Left lobe of liver (tissue), 2 donors: ENCODE results near the gene GRIK2. TPM values are rescaled to one million over a fixed set of nuclear protein-coding genes. Genes with fewer than 3 reads are reported as not detected.

Source experiments
- ATAC-seq: fragments of 200-7000 bp; cut with Tn5 transposase; one replicate; pipeline ENCODE4 v1.9.1; 2020; ENCODE audit warnings: mild to moderate bottlenecking, moderate library complexity
- DNase-seq: peaks from one replicate; pipeline ENCODE4 v3.0.0-alpha.2; 2020; ENCODE audit warnings: low spot score
- total RNA-seq: library from RNA; stranded (reverse); gene quantifications from one replicate; pipeline ENCODE4 v1.2.1, GENCODE V29; 2021
- donor health status: DM: no; HTN: no; CAD: no; lungs with moderate emphysema.
- donor health status: DM: no; HTN: yes; CAD: no.

GRIK2 gene
- total RNA-seq, 1 donor from 2014 or later, result 0.10 TPM

DNA sequence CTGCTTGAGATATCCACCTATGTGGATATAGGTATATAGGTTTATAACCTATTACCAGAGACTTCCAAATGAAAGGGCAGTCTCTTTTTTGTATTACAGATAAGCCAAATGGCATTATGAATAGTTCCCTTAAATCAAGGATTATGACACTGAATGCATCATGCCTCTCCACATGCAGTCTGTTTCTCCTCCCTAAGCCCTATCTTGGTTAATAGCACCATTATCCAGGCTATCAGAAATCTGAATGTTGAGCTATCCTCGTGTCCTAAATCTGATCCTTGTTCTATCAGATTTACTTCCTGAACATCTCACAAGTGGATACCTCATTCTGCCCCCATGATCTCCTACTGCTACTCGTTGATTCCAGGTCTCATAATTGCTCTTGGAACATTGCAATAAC lies 138.0 kb downstream of the GRIK2 start:
- no peak for ATAC-seq
- DNase-seq, result no peak

DNA sequence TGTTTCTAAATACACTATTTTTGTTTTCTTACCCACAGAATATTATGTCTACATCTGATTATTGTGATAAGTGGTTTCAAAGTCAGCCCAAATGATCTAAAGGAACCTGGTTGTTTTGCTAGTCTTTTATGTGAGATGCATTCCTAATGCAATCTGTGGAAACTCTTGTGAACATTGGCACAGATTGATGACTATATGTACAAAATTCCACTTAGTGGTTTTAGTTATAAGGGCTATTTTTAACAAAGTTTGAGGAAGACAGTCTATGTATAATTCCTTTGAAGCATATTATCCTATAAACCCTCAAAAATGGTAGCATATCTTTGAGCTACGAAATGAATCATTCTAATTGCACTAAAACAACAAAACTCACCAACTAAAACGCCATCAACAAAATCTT lies 140.9 kb downstream of the GRIK2 start:
- no peak for ATAC-seq
- DNase-seq, result no peak

DNA sequence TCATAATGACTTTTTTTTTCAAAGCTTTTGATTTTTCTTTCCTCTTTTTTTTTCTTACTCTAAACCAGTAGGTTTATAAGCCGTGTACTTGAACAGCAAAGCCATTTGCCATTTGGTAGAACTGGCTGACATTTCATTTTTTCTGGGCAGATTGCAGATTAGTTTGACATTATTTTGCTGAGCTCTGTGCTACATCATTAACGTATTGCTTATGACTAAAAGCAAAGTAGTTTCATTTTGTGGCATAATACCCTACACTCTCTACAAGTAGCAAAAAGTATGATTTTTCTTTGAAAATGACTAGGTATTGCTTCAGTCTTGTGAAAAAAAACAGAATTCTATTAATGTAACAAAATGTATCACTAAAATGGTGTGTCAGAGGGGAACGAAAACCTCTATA lies 141.3 kb downstream of the GRIK2 start:
- DNase-seq (no peak), ATAC-seq (no peak)

DNA sequence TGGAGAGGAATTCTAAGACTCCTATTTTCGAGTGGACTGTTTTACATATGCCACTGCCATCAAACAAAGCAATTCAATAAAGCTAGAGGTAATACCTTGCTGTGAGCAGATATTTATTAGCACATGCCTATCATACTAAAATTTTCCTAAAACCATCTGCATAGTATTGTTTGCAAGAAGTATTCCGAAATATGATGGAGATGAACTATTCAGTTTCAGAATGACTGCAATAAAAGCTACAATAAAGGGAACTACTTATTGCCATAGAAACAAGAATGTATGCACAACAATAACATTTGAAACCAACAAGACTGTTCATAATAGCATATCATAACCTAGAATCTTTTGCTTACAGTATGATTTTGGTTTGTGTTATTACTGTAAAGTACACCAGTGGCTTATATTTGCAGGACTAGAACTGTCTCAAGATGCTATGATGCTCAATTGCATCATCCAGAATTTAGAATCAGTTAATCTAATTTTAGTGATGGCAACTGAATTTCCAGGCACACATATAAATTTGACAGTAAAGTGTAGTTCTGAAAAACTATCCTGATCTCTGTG lies 144.3 kb downstream of the GRIK2 start:
- DNase-seq (no peak), ATAC-seq (no peak)

DNA sequence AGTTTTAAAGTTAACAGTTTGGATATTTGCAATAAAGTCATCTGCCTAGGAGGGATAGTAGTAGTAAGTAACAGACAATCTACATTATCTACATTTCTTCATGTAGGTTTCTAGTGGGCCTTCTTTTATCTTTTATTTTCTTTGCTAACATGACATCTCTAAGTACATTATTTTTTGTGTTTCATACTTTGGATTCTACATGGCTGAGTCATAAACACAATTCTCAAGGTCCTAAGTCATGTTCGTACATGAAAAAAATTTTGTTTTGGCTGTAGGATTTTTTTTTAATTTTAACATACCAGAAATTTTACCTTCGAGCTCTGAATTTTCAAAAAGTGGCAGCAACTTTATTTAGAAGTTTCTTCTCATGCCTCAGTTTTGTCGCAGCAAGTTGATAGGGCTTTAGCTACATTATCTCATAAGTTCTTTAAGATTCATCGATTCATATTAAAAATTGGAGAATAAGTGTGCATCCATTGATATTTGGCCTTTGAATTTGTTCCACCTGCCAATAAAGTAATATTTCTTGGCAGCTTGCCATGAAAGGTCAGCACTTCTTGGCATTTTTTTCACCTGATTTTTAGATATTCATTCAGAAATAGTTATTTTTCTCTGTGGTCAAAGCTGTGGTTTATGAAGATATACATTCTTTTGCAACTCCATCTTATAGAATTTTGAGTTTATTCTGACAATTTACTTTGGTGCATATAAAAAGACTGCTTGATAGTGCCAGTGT lies 146.2 kb downstream of the GRIK2 start:
- no peak for ATAC-seq

DNA sequence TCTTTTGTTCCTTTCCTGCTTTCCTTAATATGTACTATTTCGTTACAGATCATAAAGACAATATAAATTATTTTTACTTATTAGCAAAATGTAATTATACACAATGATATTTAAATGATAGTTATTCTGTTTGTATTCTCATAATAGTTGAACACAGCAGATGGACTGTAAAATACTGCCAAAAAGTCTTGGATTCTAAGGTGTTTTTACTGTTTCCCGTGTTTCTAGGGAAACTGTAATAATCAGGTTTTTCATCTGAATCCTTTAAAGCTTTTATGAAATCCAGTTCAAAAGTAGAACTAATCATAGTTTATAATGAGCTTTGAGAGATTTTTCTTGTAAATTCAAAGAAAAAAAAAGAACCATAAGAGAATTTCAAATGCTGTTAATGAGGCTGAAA lies 148.4 kb downstream of the GRIK2 start:
- DNase-seq, result no peak
- ATAC-seq, result no peak

More for the DNA sequence above, 146.2 kb downstream of the GRIK2 start:
- no peak for DNase-seq

DNA sequence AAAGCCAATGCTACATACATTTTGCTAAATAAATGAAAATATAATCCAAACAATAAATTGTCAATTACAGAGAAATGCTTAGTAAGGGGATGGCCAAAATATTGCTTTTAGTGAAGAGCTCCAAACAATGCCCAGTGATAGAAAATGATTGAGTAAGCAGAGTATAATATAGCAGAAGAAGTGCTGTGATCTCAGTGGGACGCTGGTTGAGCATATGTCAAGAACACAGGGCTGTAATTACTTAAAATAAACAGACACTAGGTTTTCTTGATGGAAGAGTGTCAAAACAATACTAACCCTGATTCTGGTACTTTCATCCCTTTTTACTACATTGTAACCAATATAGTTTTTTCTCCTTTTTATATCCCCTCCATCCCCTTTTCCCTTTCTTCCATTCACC lies 150.3 kb downstream of the GRIK2 start:
- no peak for DNase-seq
- no peak for ATAC-seq

DNA sequence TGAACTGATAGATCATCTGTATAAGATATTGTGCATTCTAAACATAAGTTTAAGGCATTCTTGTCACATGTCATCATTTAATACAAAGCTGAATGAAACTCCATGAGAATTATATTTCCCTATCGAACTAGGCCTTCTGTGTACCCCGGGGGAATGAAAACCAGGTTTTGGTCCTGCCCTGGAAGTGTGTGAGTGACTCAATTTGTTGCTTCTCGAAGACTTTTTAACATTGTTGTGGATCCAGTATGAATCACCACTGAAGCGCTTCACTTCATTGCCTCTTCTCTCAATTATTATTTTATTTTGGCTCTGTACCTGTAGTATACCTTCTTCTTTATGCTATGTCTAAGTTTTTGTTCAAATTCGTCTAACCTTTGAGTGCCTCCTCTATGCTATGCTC lies 150.8 kb downstream of the GRIK2 start:
- DNase-seq, result no peak
- no peak for ATAC-seq

DNA sequence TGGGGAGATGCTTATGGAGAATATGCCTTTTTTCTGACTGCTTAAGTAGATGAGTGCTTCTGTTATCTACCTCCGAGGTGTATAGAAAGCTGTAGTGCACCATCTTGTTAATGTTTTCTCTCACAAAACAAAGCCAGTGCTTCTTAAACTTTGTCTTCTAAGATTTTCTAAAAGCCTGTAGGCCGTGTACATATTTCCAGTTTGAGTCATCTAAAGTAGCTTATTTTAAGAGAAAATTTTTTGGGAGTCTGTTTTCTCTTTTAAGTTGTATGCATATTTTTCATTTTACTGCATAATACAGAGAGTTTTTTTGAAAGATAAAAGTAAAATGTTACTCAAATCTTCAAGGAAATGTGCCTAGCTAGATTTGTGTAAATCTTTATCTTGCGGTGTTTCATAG lies 151.7 kb downstream of the GRIK2 start:
- no peak for DNase-seq

DNA sequence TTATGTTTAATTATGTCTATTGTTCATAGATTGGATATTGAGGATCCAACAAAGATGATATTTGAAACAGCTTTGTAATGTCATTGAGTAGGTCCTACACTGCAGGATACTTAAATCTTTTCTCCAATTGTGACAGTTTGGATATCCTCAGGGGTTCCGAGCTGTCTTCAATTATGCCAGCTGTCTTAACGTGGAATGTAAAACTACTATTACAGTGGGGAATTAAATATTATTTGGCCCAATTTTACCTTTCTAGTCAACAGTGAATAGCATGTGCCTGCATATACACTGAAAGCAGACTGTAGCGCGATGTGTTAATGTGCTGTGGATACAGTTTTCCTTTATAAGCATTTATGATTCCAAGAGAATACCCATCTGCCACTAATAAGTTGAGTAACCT lies 156.9 kb downstream of the GRIK2 start:
- DNase-seq, result no peak
- no peak for ATAC-seq

More for the DNA sequence above, 151.7 kb downstream of the GRIK2 start:
- no peak for ATAC-seq

DNA sequence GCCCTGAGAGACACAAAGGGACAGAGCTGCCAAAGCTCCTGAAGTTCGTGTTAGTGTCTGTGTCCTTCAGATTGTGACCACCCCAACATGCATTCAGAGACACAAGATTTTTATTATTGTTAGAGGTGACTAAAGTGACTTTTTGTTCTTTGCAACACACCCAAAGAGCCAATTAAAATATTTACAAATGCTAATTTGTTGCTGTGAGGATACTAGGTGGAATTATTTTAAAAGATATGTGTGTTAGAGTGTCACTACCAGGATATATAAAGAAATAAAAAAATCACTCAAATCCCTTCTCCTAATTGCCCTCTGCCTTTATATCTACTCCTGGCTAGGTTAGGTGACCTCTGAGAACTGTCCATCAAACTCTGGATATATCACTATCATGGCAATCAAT lies 160.7 kb downstream of the GRIK2 start:
- DNase-seq (no peak), ATAC-seq (no peak)

DNA sequence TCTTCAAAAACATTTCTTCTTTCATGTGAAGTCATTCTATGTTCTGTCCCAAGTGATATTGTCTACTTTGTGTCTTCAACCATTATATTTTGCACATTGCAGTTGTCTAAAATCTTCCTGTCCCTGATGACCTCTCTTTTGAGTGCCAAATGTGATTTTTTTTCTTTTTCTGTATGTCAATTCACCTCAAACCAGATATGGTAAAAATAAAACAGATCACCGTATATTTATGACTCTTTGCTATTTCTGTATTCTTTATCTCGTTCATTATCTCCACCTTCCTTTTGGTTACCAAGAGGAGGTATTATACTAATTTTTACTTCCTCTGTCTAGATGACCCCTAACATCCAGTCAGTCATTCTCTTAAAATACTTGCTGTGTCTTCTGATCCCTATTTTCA lies 165.2 kb downstream of the GRIK2 start:
- DNase-seq (no peak), ATAC-seq (no peak)

DNA sequence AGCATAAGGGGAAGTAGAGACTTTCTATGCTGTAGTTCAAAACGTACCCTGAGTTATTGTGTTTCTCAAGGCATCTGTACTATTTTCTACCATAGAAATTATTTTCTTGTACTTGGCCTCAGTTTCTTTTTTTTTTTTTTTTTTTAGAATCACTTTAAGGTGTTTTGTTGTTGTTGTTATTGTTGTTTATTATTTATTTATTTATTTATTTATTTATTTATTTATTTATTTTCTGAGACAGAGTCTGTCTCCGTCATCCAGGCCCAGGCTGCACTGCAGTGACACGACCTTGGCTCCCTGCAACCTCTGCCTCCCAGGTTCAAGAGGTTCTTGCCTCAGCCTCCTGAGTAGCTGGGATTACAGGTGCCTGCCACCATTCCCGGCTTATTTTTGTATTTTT lies 179.1 kb downstream of the GRIK2 start:
- DNase-seq, result no peak
- ATAC-seq, result no peak

DNA sequence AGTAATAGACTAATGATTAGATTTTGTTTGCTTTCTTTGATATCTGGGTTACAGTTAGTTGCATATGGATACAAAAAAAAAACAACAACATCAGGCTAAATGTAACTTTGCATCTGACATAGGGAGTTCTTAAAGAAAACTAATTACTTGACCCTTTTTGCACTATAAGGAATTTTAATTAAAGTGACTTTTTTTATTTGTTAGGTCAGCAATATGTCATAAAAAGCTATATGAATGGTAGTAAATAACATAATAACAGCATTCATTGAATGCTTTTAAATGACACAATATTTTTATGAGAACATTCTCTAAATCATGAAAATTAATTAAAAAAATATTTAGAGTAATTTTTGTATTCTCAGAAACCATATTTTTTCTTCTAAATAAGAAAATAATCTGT lies 183.6 kb downstream of the GRIK2 start:
- no peak for ATAC-seq
- DNase-seq, result no peak

DNA sequence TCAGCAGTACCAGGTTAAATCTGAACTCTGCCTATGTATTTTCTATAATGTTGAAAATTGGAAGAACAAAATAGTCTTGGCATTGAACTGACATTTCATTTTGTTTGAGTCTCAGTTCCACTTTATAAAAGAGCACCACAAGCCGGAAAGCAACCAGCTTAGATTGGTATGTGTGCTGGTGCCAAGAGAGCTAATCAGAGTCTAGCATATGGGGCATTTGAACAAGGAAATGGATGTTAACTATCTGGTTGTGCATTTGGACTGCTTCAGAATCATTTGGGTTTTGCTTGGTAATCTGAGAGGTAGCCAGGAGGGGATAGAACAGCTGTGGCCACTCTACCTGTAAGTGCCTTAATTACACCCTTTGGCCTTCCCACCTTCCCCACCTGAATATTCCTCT lies 184.8 kb downstream of the GRIK2 start:
- DNase-seq (no peak), ATAC-seq (no peak)

DNA sequence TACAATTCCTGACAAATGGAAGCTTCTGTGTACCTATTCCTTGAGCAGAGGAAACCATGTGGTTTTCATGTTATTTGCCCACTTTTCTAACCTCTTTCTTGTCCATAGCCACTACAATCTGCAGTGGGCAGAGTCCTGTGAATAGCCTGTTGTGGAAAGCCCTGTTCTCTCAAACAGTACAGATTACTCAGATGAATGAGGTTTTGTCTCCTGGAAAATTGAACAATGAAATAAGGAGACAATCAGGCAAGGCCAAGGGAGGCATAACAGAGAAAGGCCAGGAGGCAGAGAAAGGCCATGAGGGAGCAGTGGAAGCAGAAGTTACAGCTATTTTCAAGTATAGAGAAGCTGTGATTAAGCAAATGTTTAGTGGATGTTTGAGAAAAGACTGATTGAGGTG lies 189.3 kb downstream of the GRIK2 start:
- no peak for DNase-seq
- no peak for ATAC-seq

DNA sequence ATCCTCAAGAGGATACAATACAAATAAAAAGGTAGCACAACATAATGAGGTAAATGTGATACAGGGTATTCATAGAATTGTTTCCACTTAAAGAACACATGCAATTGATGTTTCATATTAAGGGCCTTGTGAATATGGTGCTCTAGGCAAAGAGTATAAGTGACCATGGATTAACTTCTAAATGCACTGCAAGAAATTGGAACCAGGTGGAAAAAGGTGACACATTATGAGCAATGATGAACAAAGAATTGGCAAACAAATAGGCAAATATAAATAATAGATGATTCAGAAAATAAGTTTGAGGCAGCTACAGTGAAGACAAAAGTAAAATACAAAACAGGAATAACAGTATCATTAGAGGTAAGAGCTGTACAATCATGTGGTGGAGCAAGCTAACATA lies 192.0 kb downstream of the GRIK2 start:
- ATAC-seq (no peak), DNase-seq (no peak)

DNA sequence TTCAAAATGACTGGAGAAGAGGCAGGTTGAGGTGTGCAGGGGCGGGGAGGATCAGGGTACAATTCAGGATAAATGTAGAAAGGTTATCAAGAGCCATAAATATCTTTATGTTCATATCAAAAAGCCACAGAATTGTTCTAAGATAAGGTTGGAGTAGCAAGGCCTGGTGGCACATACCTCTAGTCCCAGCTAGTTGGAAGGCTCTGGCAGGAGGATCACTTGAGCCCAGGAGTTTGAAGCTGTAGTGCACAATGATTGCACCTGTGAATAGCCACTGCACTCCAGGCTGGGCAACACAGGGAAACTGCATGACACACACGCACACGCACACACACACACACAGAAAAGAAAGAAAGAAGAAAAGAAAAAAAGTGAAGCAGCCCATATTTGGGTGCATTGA lies 194.8 kb downstream of the GRIK2 start:
- DNase-seq (no peak), ATAC-seq (no peak)

DNA sequence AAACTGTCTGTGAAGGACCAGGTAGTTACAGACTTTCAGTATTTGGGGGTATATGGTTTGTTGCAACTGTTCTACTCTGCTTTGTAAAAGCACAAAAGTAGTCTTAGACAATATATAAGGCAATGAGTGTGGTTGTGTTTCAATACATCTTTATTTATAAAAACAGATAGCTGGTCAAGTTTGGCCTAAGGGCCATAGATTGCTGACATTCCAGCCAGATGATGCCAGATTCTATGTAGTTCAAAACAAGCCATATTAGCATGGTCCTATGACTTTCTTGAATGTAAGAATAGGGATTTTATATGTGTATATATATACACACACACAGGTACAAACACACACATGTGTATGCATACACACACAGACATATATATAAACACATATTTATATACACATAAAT lies 201.8 kb downstream of the GRIK2 start:
- no peak for DNase-seq
- no peak for ATAC-seq

DNA sequence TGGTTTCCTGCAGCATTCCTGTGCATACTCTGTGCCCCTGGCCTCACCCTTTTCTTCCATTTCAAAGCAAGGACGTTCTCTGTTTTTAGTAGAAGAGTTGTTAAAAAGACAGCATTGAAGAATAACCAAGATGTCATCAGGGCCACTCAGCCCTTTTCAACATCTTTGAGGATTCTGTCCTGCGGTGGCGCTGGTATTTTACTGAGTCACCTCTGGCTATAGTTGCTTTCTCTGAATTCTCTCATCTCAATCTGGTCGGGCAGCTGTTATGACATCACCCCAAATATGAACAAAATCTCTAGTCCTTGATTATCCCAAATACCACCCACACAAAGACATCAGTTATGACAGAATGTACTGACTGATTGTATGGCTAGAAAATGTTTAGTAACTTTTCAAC lies 204.2 kb downstream of the GRIK2 start:
- ATAC-seq (no peak), DNase-seq (no peak)

DNA sequence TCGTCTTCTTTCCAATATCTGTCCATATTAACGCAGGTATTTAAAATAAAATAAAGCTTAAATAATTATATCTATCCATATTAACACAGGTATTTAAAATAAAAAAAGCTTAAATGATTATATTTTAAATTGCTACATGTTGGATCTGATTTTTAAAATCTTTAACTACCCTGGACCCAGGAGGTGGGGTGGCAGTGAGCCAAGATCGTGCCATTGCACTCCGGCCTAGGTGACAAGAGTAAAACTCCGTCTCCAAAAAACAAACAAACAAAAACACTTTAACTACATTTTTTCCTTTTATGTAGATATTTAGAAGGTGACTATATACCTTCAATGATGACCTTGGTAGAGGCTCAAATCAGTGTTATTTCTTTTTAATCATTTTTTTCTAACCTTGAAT lies 211.9 kb downstream of the GRIK2 start:
- no peak for ATAC-seq
- no peak for DNase-seq

DNA sequence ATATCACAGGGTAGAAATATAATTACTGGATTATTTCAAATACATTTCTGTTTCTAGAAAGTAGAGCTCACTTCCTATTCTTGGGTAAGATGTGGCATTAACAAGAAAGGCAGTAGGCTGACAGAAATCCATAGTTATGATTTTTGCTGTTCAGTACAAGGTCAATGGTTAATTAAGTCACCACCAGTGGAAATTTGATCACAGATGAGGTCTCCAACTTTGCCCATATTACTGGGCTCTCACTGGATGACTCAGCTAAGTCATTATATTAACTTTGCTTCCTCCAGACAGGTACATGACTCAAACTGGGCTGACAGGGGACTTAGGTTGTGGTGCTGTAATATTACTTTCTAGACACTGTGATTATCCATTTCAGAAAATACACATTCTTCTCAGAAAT lies 212.4 kb downstream of the GRIK2 start:
- no peak for ATAC-seq
- DNase-seq, result no peak

DNA sequence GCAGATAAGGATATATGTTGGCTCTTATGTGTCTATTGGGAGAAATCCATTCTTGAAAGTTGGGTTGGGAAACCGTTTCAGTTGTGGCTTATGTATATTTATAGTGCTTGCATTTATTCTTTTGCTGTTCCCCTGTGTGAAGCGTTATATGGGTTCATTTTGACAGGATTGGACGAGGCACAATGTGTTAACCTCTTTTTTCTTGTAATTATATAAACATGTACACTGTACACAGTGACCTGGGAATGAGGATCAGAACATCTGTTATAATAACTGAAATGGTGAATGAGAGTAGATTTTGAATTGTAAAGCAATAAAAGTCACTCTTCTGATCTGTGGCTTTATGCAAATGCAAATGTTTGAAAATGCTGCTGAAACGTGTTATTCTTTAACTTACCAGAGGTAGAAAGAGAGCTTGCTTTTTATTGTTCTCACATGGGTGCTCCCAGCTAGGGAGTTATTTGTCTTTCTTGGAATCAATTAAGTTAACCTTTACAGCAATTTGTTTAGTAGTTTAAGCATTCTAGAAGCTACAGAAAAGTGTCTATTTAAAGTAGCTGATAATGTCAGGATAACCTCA lies 213.7 kb downstream of the GRIK2 start:
- DNase-seq, result no peak
- no peak for ATAC-seq
